ENCODE data around the gene BRPF3. TPM values are rescaled to one million over a fixed set of nuclear protein-coding genes. Genes with fewer than 3 reads are reported as not detected.

The BRPF3 gene
- total RNA-seq, 4 donors from 2014 or later: 21.5 to 34.8 (median 22.3) TPM

DNA sequence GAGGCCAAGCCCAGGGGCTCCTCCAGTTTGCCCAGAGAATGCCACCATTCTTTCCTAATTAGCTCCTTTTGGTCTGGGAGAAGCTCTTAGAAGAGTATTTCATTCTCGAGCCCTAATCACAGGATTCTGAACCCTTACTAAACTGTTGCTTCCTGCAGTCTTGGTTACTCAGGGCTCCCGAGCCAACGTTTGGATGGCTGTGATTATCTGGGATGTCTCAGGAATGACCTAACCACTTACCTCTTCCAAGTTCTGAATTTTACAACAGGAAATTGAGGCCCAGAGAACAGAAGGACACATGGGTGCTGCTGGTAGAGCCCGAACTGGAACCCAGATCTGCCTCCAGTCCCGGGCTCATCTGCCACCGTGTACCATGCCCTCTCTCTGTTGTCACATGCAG, 51.1 kb downstream of the BRPF3 start:
- Histone ChIP-seq H3K4me1 (peaks cover 0 to 18% (median 5%) of the 10 kb centered on the region in 4 donors), H3K4me3 (no peak overlapping the region), H3K36me3 (no peaks in the 10 kb centered on the region), H3K27ac (replicated peaks in 1 of 4) (peak overlapping the region in 3 of 4 donors; percentile 3 to 57 (median 25)), H3K9me3 (no peaks in the 10 kb centered on the region), H3K27me3 (no peaks in the 10 kb centered on the region)
- TF ChIP-seq POLR2AphosphoS5 (IDR thresholded peaks at IDR 0.05): no peak
- TF ChIP-seq CTCF (IDR thresholded peaks at IDR 0.05): no peak
- no peak for TF ChIP-seq EP300 (IDR thresholded peaks at IDR 0.05)
- TF ChIP-seq POLR2A (IDR thresholded peaks at IDR 0.05; ENCODE audit: low read depth): no peak
- intact Hi-C loops (cut with DNase I): no loop called here
- WGBS: 84% methylated on average over 6 of the region's 6 CpGs
- DNase-seq (ENCODE audit: extremely low spot score): no peak

DNA sequence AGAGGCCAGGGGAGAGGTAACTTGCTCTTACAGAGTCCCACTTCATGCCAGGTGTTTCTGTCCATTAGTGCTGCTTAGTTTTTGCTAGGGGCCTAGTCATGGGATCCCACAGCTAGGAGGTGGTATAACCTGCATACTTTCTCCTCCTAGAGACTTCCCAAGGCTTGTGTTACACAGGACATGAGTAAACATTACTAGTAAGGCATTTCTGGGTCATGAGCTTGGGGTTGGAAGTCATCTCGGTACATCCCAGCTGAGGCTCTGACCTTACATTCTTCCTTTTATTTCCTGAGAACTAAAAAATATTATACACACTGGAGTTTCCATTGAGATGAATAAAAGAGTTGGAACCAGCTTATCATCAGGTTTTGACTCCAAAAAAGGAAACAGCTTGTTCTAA, 52.4 kb downstream of the BRPF3 start:
- H3K27ac ChIP-seq (replicated peaks in 1 of 4): peak overlapping the region in 1 of 4 donors; percentile 57
- no peaks in the 10 kb centered on the region for H3K9me3 ChIP-seq
- H3K27me3 ChIP-seq: no peaks in the 10 kb centered on the region
- DNase-seq (ENCODE audit: extremely low spot score): no peak
- peaks cover 0 to 18% (median 5%) of the 10 kb centered on the region in 4 donors for H3K4me1 ChIP-seq
- no peak overlapping the region for H3K4me3 ChIP-seq
- H3K36me3 ChIP-seq: no peaks in the 10 kb centered on the region
- 47% methylated on average over 1 of the region's 1 CpG for WGBS
- intact Hi-C loops (cut with DNase I): no loop called here
- TF ChIP-seq CTCF (IDR thresholded peaks at IDR 0.05) (no peak), EP300 (IDR thresholded peaks at IDR 0.05) (no peak), POLR2AphosphoS5 (IDR thresholded peaks at IDR 0.05) (no peak), POLR2A (IDR thresholded peaks at IDR 0.05; ENCODE audit: low read depth) (no peak)

- intact Hi-C loops (cut with DNase I): no loop called here
- H3K36me3 ChIP-seq: no peaks in the 10 kb centered on the region
- H3K9me3 ChIP-seq: no peaks in the 10 kb centered on the region
- no peak for TF ChIP-seq CTCF (IDR thresholded peaks at IDR 0.05)
- WGBS: 80% methylated on average over 5 of the region's 5 CpGs
- peaks cover 0 to 18% (median 5%) of the 10 kb centered on the region in 4 donors for H3K4me1 ChIP-seq
- DNase-seq (ENCODE audit: extremely low spot score): no peak
- no peak overlapping the region for H3K4me3 ChIP-seq
- peak overlapping the region in 1 of 4 donors; percentile 57 for H3K27ac ChIP-seq (replicated peaks in 1 of 4)
- H3K27me3 ChIP-seq: no peaks in the 10 kb centered on the region
These were observed 53.0 kb downstream of the BRPF3 start for GRCh38 chr6:36249536-36249935.

DNA sequence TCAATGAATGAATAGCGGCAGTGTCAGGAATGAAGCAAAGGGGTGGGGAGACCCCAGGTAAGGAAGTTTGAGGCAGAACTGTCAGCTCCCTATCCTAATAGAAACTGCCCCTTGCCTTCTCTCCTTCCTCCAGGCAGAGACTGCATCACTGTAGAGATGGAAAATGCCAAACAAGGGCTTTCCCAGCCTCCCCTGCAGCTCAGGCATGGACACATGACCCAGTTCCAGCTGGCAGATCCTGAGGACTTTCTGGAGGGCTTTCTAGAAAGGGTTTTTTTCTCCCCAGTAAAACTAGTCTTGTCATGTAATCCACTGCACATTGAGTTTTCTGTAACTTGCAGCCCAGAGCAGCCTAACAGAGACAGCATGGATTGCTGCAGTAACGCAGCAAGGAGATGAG, 55.5 kb downstream of the BRPF3 start:
- DNase-seq (ENCODE audit: extremely low spot score): no peak
- Histone ChIP-seq H3K4me1 (peaks cover 0 to 18% (median 5%) of the 10 kb centered on the region in 4 donors), H3K27me3 (no peaks in the 10 kb centered on the region), H3K36me3 (no peaks in the 10 kb centered on the region), H3K27ac (replicated peaks in 1 of 4) (no peak overlapping the region), H3K4me3 (no peak overlapping the region), H3K9me3 (peaks cover 0 to 3% (median 2%) of the 10 kb centered on the region in 4 donors)
- no peak for TF ChIP-seq POLR2A (IDR thresholded peaks at IDR 0.05; ENCODE audit: low read depth)
- TF ChIP-seq EP300 (IDR thresholded peaks at IDR 0.05): no peak
- TF ChIP-seq CTCF (IDR thresholded peaks at IDR 0.05): no peak
- TF ChIP-seq POLR2AphosphoS5 (IDR thresholded peaks at IDR 0.05): no peak
- intact Hi-C loops (cut with DNase I): no loop called here
- 95% methylated on average over 2 of the region's 2 CpGs for WGBS

GRCh38 chr6:36263390-36264000, 67.0 kb downstream of the BRPF3 start:
- Histone ChIP-seq H3K36me3 (no peaks in the 10 kb centered on the region), H3K27me3 (peaks cover 0 to 10% (median 0%) of the 10 kb centered on the region in 4 donors), H3K4me1 (peaks cover 0 to 4% (median 1%) of the 10 kb centered on the region in 4 donors), H3K9me3 (peaks cover 0 to 12% (median 9%) of the 10 kb centered on the region in 4 donors), H3K4me3 (no peak overlapping the region), H3K27ac (replicated peaks in 1 of 4) (no peak overlapping the region)
- no peak for DNase-seq (ENCODE audit: extremely low spot score)
- intact Hi-C loops (cut with DNase I): no loop called here
- 81% methylated on average over 8 of the region's 9 CpGs for WGBS
- TF ChIP-seq POLR2AphosphoS5 (IDR thresholded peaks at IDR 0.05) (no peak), EP300 (IDR thresholded peaks at IDR 0.05) (no peak), POLR2A (IDR thresholded peaks at IDR 0.05; ENCODE audit: low read depth) (no peak), CTCF (IDR thresholded peaks at IDR 0.05) (no peak)
